GM12875 (cell line): Measurements from ENCODE around the gene EZH2.

Experiments used
- H3K4me3 ChIP-seq: one replicate; pipeline ENCODE4 v1.5.1; 2011; ENCODE audit warnings: low read depth, low read length, control low read depth
- CTCF ChIP-seq: IDR thresholded peaks from 2 replicates; pipeline ENCODE4 v1.5.1; 2011; ENCODE audit warnings: low read depth, mild to moderate bottlenecking, control low read depth, inconsistent platforms, low read length, moderate library complexity, borderline replicate concordance; ENCODE audit not compliant: insufficient read depth

EZH2 gene

GRCh38 chr7:148871030-148871429 lies 13.1 kb downstream of the EZH2 start:
- TF ChIP-seq CTCF = no peak
- no peak overlapping the region for H3K4me3 ChIP-seq

GRCh38 chr7:148868378-148868674 lies 15.8 kb downstream of the EZH2 start:
- no peak overlapping the region for H3K4me3 ChIP-seq

GRCh38 chr7:148867596-148868377 lies 16.3 kb downstream of the EZH2 start:
- no peak overlapping the region for H3K4me3 ChIP-seq
- no peak for TF ChIP-seq CTCF

More at GRCh38 chr7:148868378-148868674, 15.8 kb downstream of the EZH2 start:
- TF ChIP-seq CTCF = no peak

- H3K4me3 ChIP-seq = no peak overlapping the region
- TF ChIP-seq CTCF = no peak
Observed at GRCh38 chr7:148866362-148866761, 17.7 kb downstream of the EZH2 start.

GRCh38 chr7:148865283-148865682 lies 18.8 kb downstream of the EZH2 start:
- TF ChIP-seq CTCF = no peak

GRCh38 chr7:148863324-148863723 lies 20.8 kb downstream of the EZH2 start:
- no peak overlapping the region for H3K4me3 ChIP-seq
- no peak for TF ChIP-seq CTCF

More at GRCh38 chr7:148865283-148865682, 18.8 kb downstream of the EZH2 start:
- H3K4me3 ChIP-seq = no peak overlapping the region

- no peak for TF ChIP-seq CTCF
Observed at GRCh38 chr7:148862481-148862880, 21.6 kb downstream of the EZH2 start.

More at GRCh38 chr7:148862481-148862880, 21.6 kb downstream of the EZH2 start:
- no peak overlapping the region for H3K4me3 ChIP-seq
